GM23338 (cell line): Measurements from ENCODE around the gene AGPAT3. TPM values are rescaled to one million over a fixed set of nuclear protein-coding genes. Genes with fewer than 3 reads are reported as not detected.

ENCODE experiments used
- ATAC-seq: fragments of 200-7000 bp; cut with Tn5 transposase; 3 replicates; pipeline ENCODE4 v1.9.1; 2020
- DNase-seq: peaks from one replicate; pipeline ENCODE4 v3.0.0-alpha.2; 2015; ENCODE audit warnings: low spot score
- H2AFZ ChIP-seq: fragments of 200-600 bp; sonication (generic); 2 replicates; pipeline ENCODE4 v1.8.0; 2016; ENCODE audit warnings: antibody characterized with exemption, mild to moderate bottlenecking, moderate library complexity
- H3F3A ChIP-seq: fragments of 200-600 bp; sonication (generic); replicated peaks from 2 replicates; pipeline ENCODE4 v1.8.0; 2017; ENCODE audit warnings: antibody characterized with exemption, mixed run types, low read depth
- H3K27ac ChIP-seq: fragments of 200-600 bp; sonication (generic); 2 replicates; pipeline ENCODE4 v1.6.1; 2016; ENCODE audit warnings: low read depth
- H3K27me3 ChIP-seq: fragments of 200-600 bp; sonication (generic); 2 replicates; pipeline ENCODE4 v1.8.0; 2016; ENCODE audit warnings: mild to moderate bottlenecking, mixed run types, moderate library complexity; ENCODE audit not compliant: insufficient read depth
- H3K36me3 ChIP-seq: fragments of 200-600 bp; sonication (generic); 2 replicates; pipeline ENCODE4 v1.8.0; 2016; ENCODE audit warnings: mild to moderate bottlenecking; ENCODE audit not compliant: insufficient read depth
- H3K4me1 ChIP-seq: fragments of 200-600 bp; sonication (generic); 2 replicates; pipeline ENCODE4 v1.8.0; 2016; ENCODE audit warnings: mild to moderate bottlenecking, moderate library complexity; ENCODE audit not compliant: insufficient read depth
- H3K4me2 ChIP-seq: fragments of 200-600 bp; sonication (generic); 2 replicates; pipeline ENCODE4 v1.7.1; 2017; ENCODE audit warnings: mixed run types
- H3K4me3 ChIP-seq: fragments of 200-600 bp; sonication (generic); 2 replicates; pipeline ENCODE4 v1.6.1; 2016; ENCODE audit warnings: mixed run types
- H3K79me2 ChIP-seq: fragments of 200-600 bp; sonication (generic); replicated peaks from 2 replicates; pipeline ENCODE4 v1.8.0; 2017; ENCODE audit warnings: mild to moderate bottlenecking; ENCODE audit not compliant: insufficient read depth
- H3K9me2 ChIP-seq: fragments of 200-600 bp; sonication (generic); 2 replicates; pipeline ENCODE4 v1.8.0; 2017; ENCODE audit not compliant: insufficient read depth
- H4K20me1 ChIP-seq: fragments of 200-600 bp; sonication (generic); replicated peaks from 2 replicates; pipeline ENCODE4 v1.8.0; 2017; ENCODE audit warnings: mild to moderate bottlenecking; ENCODE audit not compliant: insufficient read depth
- H3K27ac Mint-ChIP-seq: 2 replicates; pipeline ENCODE4 v1.8.0; 2020; ENCODE audit warnings: inconsistent platforms, mild to moderate bottlenecking, moderate library complexity, mixed read lengths
- H3K27me3 Mint-ChIP-seq: 3 replicates; pipeline ENCODE4 v1.8.0; 2022; ENCODE audit warnings: low read depth, mild to moderate bottlenecking, moderate library complexity, mixed read lengths, inconsistent platforms; ENCODE audit not compliant: insufficient read depth, poor library complexity
- H3K36me3 Mint-ChIP-seq: 3 replicates; pipeline ENCODE4 v1.8.0; 2021; ENCODE audit warnings: low read depth, mild to moderate bottlenecking, inconsistent platforms, moderate library complexity, mixed read lengths
- H3K4me1 Mint-ChIP-seq: 3 replicates; pipeline ENCODE4 v1.8.0; 2020; ENCODE audit warnings: mild to moderate bottlenecking, inconsistent platforms, mixed read lengths
- H3K4me3 Mint-ChIP-seq: 3 replicates; pipeline ENCODE4 v1.8.0; 2021; ENCODE audit warnings: moderate library complexity, mild to moderate bottlenecking, inconsistent platforms, mixed read lengths
- H3K9me3 Mint-ChIP-seq: 3 replicates; pipeline ENCODE4 v1.8.0; 2020; ENCODE audit warnings: moderate library complexity, mild to moderate bottlenecking, inconsistent platforms, mixed read lengths
- CREB1 ChIP-seq: fragments of 250-450 bp; sonication (Bioruptor Pico); IDR thresholded peaks from 2 replicates; pipeline ENCODE4 v1.5.0; 2020; ENCODE audit warnings: low read depth, mild to moderate bottlenecking, moderate library complexity
- EZH2 ChIP-seq: fragments of 200-600 bp; sonication (generic); IDR thresholded peaks from one replicate; pipeline ENCODE4 v1.8.0; 2017; ENCODE audit warnings: antibody characterized with exemption, mild to moderate bottlenecking, low read depth; ENCODE audit not compliant: unreplicated experiment
- EZH2phosphoT487 ChIP-seq: fragments of 200-600 bp; sonication (generic); IDR thresholded peaks from one replicate; pipeline ENCODE4 v1.8.1; 2018; ENCODE audit warnings: antibody characterized with exemption; ENCODE audit not compliant: unreplicated experiment
- JUNB ChIP-seq: IDR thresholded peaks from one replicate; pipeline ENCODE4 v1.6.1; 2016; ENCODE audit warnings: antibody characterized with exemption; ENCODE audit not compliant: unreplicated experiment
- NANOG ChIP-seq: IDR thresholded peaks from 2 replicates; pipeline ENCODE4 v1.6.1; 2016; ENCODE audit warnings: antibody characterized with exemption, borderline replicate concordance
- POLR2AphosphoS5 ChIP-seq: IDR thresholded peaks from 2 replicates; pipeline ENCODE4 v1.6.1; 2016; ENCODE audit warnings: antibody characterized with exemption, low read depth
- STAT1 ChIP-seq: IDR thresholded peaks from one replicate; pipeline ENCODE4 v1.6.1; 2016; ENCODE audit warnings: antibody characterized with exemption; ENCODE audit not compliant: unreplicated experiment
- ZNF114 ChIP-seq: fragments of 250-450 bp; sonication (Bioruptor Pico); IDR thresholded peaks from 2 replicates; pipeline ENCODE4 v1.5.0; 2020; ENCODE audit warnings: mild to moderate bottlenecking, moderate library complexity
- ZNF331 ChIP-seq: fragments of 250-450 bp; sonication (Bioruptor Pico); IDR thresholded peaks from 2 replicates; pipeline ENCODE4 v1.5.0; 2020; ENCODE audit warnings: low read depth, mild to moderate bottlenecking, moderate library complexity
- polyA plus RNA-seq: library from polyadenylated mRNA; unstranded; fragments of >200 nt; fragmentation: Nextera tagmentation; extraction: Ambion mirVana; gene quantifications from 2 replicates; pipeline ENCODE4 v1.2.1, GENCODE V29; 2016
- total RNA-seq: library from RNA; depleted of rRNA; stranded (reverse); fragments of >200 nt; shearing (Covaris generic); gene quantifications from 2 replicates; pipeline ENCODE4 v1.2.3, GENCODE V29; 2014
- TF ChIP-seq, protein P1 (sequence below), 2 experiments: fragments of 200-600 bp in 1 of 2; sonication (generic) in 1 of 2; conservative IDR thresholded peaks; 2 replicates each; pipeline versions ENCODE4 v1.5.1 to v1.6.1; 2016 to 2017; ENCODE audit warnings: antibody characterized with exemption in 2 of 2, low read depth in 2 of 2, mild to moderate bottlenecking in 2 of 2, moderate library complexity in 1 of 2
- TF ChIP-seq, protein P2 (sequence below): fragments of 250-450 bp; sonication (Bioruptor Pico); IDR thresholded peaks from 2 replicates; pipeline ENCODE4 v1.5.0; 2020; ENCODE audit warnings: mild to moderate bottlenecking, moderate library complexity
- TF ChIP-seq, protein P3 (sequence below): IDR thresholded peaks from 2 replicates; pipeline ENCODE4 v1.6.1; 2016; ENCODE audit warnings: antibody characterized with exemption
- TF ChIP-seq, protein P4 (sequence below): IDR thresholded peaks from one replicate; pipeline ENCODE4 v1.6.1; 2018; ENCODE audit warnings: antibody characterized with exemption; ENCODE audit not compliant: unreplicated experiment

The AGPAT3 gene
- total and polyA plus RNA-seq, 2 experiments from 2014 or later: 2.1 to 6.1 TPM

DNA sequence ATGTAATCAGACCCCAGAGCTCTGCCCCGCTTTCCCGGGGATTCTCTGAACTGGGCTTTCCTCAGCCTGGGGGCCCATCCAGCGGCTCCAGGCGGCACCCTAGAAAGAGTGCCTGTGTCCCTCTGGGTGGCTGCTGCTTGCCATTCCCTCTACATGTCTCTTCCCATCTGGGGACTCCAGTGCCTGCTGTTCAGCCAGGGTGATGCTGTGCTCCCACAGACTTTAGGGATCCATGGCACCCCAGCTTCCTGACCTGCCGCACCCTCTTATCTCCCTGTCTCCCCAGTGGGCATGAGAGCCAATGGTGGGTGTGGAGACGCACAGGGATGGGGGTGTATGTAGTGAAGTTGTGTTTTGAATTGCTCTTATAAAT, 163.2 kb downstream of the AGPAT3 start:
- peaks cover 7% of the 10 kb centered on the region for H3K27me3 Mint-ChIP-seq
- no peak for ATAC-seq

More for the DNA sequence above, 163.2 kb downstream of the AGPAT3 start:
- peaks cover 21% of the 10 kb centered on the region for H3K4me1 Mint-ChIP-seq
- Histone ChIP-seq H3K27ac (0 out of 2 replicates have a peak overlapping the region, but pooled peaks have one; percentile 39), H3K27me3 (no peaks in the 10 kb centered on the region), H3K9me2 (no peaks in the 10 kb centered on the region), H3K4me1 (peaks cover 21% of the 10 kb centered on the region), H2AFZ (no peak overlapping the region), H3K4me2 (no peak overlapping the region), H3K79me2 (peaks cover 97% of the 10 kb centered on the region), H3K4me3 (no peak overlapping the region), H3F3A (no peaks in the 10 kb centered on the region), H4K20me1 (peaks cover 54% of the 10 kb centered on the region), H3K36me3 (peaks cover 10% of the 10 kb centered on the region; the same call in 1 of the 2 replicates)
- DNase-seq: no peak
- peak overlapping the region; percentile 49; the same call in 1 of the 2 replicates for H3K27ac Mint-ChIP-seq
- H3K9me3 Mint-ChIP-seq: no peaks in the 10 kb centered on the region
- no peak for TF ChIP-seq POLR2AphosphoS5
- TF ChIP-seq, protein P1, sequence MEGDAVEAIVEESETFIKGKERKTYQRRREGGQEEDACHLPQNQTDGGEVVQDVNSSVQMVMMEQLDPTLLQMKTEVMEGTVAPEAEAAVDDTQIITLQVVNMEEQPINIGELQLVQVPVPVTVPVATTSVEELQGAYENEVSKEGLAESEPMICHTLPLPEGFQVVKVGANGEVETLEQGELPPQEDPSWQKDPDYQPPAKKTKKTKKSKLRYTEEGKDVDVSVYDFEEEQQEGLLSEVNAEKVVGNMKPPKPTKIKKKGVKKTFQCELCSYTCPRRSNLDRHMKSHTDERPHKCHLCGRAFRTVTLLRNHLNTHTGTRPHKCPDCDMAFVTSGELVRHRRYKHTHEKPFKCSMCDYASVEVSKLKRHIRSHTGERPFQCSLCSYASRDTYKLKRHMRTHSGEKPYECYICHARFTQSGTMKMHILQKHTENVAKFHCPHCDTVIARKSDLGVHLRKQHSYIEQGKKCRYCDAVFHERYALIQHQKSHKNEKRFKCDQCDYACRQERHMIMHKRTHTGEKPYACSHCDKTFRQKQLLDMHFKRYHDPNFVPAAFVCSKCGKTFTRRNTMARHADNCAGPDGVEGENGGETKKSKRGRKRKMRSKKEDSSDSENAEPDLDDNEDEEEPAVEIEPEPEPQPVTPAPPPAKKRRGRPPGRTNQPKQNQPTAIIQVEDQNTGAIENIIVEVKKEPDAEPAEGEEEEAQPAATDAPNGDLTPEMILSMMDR (conservative IDR thresholded peaks at IDR 0.05; ENCODE audit: low read depth in 2 of 2): no peak
- TF ChIP-seq CREB1 (CRISPR knock-in tag): no peak
- TF ChIP-seq STAT1: no peak
- TF ChIP-seq EZH2: no peak
- TF ChIP-seq, protein P2, sequence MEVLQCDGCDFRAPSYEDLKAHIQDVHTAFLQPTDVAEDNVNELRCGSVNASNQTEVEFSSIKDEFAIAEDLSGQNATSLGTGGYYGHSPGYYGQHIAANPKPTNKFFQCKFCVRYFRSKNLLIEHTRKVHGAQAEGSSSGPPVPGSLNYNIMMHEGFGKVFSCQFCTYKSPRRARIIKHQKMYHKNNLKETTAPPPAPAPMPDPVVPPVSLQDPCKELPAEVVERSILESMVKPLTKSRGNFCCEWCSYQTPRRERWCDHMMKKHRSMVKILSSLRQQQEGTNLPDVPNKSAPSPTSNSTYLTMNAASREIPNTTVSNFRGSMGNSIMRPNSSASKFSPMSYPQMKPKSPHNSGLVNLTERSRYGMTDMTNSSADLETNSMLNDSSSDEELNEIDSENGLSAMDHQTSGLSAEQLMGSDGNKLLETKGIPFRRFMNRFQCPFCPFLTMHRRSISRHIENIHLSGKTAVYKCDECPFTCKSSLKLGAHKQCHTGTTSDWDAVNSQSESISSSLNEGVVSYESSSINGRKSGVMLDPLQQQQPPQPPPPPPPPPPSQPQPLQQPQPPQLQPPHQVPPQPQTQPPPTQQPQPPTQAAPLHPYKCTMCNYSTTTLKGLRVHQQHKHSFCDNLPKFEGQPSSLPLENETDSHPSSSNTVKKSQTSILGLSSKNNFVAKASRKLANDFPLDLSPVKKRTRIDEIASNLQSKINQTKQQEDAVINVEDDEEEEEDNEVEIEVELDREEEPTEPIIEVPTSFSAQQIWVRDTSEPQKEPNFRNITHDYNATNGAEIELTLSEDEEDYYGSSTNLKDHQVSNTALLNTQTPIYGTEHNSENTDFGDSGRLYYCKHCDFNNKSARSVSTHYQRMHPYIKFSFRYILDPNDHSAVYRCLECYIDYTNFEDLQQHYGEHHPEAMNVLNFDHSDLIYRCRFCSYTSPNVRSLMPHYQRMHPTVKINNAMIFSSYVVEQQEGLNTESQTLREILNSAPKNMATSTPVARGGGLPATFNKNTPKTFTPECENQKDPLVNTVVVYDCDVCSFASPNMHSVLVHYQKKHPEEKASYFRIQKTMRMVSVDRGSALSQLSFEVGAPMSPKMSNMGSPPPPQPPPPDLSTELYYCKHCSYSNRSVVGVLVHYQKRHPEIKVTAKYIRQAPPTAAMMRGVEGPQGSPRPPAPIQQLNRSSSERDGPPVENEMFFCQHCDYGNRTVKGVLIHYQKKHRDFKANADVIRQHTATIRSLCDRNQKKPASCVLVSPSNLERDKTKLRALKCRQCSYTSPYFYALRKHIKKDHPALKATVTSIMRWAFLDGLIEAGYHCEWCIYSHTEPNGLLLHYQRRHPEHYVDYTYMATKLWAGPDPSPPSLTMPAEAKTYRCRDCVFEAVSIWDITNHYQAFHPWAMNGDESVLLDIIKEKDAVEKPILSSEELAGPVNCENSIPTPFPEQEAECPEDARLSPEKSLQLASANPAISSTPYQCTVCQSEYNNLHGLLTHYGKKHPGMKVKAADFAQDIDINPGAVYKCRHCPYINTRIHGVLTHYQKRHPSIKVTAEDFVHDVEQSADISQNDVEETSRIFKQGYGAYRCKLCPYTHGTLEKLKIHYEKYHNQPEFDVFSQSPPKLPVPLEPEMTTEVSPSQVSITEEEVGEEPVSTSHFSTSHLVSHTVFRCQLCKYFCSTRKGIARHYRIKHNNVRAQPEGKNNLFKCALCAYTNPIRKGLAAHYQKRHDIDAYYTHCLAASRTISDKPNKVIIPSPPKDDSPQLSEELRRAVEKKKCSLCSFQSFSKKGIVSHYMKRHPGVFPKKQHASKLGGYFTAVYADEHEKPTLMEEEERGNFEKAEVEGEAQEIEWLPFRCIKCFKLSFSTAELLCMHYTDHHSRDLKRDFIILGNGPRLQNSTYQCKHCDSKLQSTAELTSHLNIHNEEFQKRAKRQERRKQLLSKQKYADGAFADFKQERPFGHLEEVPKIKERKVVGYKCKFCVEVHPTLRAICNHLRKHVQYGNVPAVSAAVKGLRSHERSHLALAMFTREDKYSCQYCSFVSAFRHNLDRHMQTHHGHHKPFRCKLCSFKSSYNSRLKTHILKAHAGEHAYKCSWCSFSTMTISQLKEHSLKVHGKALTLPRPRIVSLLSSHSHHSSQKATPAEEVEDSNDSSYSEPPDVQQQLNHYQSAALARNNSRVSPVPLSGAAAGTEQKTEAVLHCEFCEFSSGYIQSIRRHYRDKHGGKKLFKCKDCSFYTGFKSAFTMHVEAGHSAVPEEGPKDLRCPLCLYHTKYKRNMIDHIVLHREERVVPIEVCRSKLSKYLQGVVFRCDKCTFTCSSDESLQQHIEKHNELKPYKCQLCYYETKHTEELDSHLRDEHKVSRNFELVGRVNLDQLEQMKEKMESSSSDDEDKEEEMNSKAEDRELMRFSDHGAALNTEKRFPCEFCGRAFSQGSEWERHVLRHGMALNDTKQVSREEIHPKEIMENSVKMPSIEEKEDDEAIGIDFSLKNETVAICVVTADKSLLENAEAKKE (CRISPR knock-in tag): no peak
- TF ChIP-seq EZH2phosphoT487: no peak
- TF ChIP-seq, protein P3, sequence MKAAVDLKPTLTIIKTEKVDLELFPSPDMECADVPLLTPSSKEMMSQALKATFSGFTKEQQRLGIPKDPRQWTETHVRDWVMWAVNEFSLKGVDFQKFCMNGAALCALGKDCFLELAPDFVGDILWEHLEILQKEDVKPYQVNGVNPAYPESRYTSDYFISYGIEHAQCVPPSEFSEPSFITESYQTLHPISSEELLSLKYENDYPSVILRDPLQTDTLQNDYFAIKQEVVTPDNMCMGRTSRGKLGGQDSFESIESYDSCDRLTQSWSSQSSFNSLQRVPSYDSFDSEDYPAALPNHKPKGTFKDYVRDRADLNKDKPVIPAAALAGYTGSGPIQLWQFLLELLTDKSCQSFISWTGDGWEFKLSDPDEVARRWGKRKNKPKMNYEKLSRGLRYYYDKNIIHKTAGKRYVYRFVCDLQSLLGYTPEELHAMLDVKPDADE: no peak
- no peak for TF ChIP-seq ZNF114
- TF ChIP-seq NANOG: no peak
- TF ChIP-seq ZNF331 (CRISPR knock-in tag): no peak
- no peak for TF ChIP-seq JUNB
- TF ChIP-seq, protein P4, sequence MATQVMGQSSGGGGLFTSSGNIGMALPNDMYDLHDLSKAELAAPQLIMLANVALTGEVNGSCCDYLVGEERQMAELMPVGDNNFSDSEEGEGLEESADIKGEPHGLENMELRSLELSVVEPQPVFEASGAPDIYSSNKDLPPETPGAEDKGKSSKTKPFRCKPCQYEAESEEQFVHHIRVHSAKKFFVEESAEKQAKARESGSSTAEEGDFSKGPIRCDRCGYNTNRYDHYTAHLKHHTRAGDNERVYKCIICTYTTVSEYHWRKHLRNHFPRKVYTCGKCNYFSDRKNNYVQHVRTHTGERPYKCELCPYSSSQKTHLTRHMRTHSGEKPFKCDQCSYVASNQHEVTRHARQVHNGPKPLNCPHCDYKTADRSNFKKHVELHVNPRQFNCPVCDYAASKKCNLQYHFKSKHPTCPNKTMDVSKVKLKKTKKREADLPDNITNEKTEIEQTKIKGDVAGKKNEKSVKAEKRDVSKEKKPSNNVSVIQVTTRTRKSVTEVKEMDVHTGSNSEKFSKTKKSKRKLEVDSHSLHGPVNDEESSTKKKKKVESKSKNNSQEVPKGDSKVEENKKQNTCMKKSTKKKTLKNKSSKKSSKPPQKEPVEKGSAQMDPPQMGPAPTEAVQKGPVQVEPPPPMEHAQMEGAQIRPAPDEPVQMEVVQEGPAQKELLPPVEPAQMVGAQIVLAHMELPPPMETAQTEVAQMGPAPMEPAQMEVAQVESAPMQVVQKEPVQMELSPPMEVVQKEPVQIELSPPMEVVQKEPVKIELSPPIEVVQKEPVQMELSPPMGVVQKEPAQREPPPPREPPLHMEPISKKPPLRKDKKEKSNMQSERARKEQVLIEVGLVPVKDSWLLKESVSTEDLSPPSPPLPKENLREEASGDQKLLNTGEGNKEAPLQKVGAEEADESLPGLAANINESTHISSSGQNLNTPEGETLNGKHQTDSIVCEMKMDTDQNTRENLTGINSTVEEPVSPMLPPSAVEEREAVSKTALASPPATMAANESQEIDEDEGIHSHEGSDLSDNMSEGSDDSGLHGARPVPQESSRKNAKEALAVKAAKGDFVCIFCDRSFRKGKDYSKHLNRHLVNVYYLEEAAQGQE: no peak
- H3K4me3 Mint-ChIP-seq: no peak overlapping the region
- H3K36me3 Mint-ChIP-seq: peaks cover 14% of the 10 kb centered on the region
